CD14-positive monocyte (primary cell): ENCODE results near the gene GPATCH2. TPM values are rescaled to one million over a fixed set of nuclear protein-coding genes. Genes with fewer than 3 reads are reported as not detected.

ENCODE experiments used
- DNase-seq, 3 donors: peaks; one replicate each; pipeline ENCODE4 v3.0.0-alpha.2; 2011 to 2022
- H2AFZ ChIP-seq: 2 replicates; pipeline ENCODE4 v1.6.0; 2012; ENCODE audit warnings: mild to moderate bottlenecking, low read depth, low read length, inconsistent platforms; ENCODE audit not compliant: insufficient read depth, poor library complexity, severe bottlenecking
- H3K27ac ChIP-seq, 2 donors: 1 replicate in 1 of 2; 2 replicates in 1 of 2; pipeline ENCODE4 v1.5.1; 2012 to 2013; ENCODE audit warnings: low read length in 2 of 2, control low read depth in 1 of 2, inconsistent platforms in 1 of 2, low read depth in 1 of 2, mild to moderate bottlenecking in 1 of 2
- H3K27me3 ChIP-seq, 2 donors: one replicate each; pipeline versions ENCODE4 v1.6.0 to v1.6.1; 2011 to 2013; ENCODE audit warnings: low read length in 2 of 2; ENCODE audit not compliant: control insufficient read depth in 2 of 2, insufficient read depth in 2 of 2
- H3K36me3 ChIP-seq, 2 donors: replicated peaks in 1 of 2; 1 replicate in 1 of 2; 2 replicates in 1 of 2; pipeline versions ENCODE4 v1.5.1 to v1.6.1; 2012 to 2013; ENCODE audit warnings: low read length in 2 of 2, control low read depth in 1 of 2, inconsistent platforms in 1 of 2, mild to moderate bottlenecking in 1 of 2; ENCODE audit not compliant: insufficient read depth in 2 of 2, control insufficient read depth in 1 of 2
- H3K4me1 ChIP-seq, 2 donors: 1 replicate in 1 of 2; 2 replicates in 1 of 2; pipeline versions ENCODE4 v1.5.1 to v1.6.1; 2012 to 2013; ENCODE audit warnings: low read length in 2 of 2, control low read depth in 1 of 2, inconsistent platforms in 1 of 2, mild to moderate bottlenecking in 1 of 2, moderate library complexity in 1 of 2; ENCODE audit not compliant: insufficient read depth in 2 of 2, control insufficient read depth in 1 of 2
- H3K4me2 ChIP-seq: replicated peaks from 2 replicates; pipeline ENCODE3; 2012; ENCODE audit warnings: low read length, moderate library complexity, mild to moderate bottlenecking; ENCODE audit not compliant: poor library complexity, severe bottlenecking; ENCODE audit errors: extremely low read depth
- H3K4me3 ChIP-seq, 3 experiments: fragments of 200-600 bp in 1 of 3; sonication (generic) in 1 of 3; replicated peaks in 1 of 3; 1 replicate in 2 of 3; 2 replicates in 1 of 3; pipeline ENCODE4 v1.5.1; 2011 to 2013; ENCODE audit warnings: low read length in 3 of 3, mild to moderate bottlenecking in 3 of 3, control low read depth in 2 of 3, low read depth in 2 of 3, inconsistent platforms in 1 of 3, moderate library complexity in 1 of 3
- H3K79me2 ChIP-seq: 2 replicates; pipeline ENCODE4 v1.6.0; 2012; ENCODE audit warnings: mild to moderate bottlenecking, control low read depth, inconsistent platforms, low read length, moderate library complexity; ENCODE audit not compliant: insufficient read depth
- H3K9ac ChIP-seq: 2 replicates; pipeline ENCODE4 v1.6.0; 2017; ENCODE audit warnings: low read length, mild to moderate bottlenecking; ENCODE audit not compliant: insufficient read depth, poor library complexity, severe bottlenecking
- H3K9me3 ChIP-seq, 2 donors: replicated peaks in 1 of 2; 1 replicate in 1 of 2; 2 replicates in 1 of 2; pipeline versions ENCODE4 v1.5.1 to v1.6.1; 2012 to 2013; ENCODE audit warnings: low read length in 2 of 2, control low read depth in 1 of 2; ENCODE audit not compliant: control insufficient read depth in 1 of 2, insufficient read depth in 1 of 2
- H4K20me1 ChIP-seq: 2 replicates; pipeline ENCODE4 v1.6.0; 2012; ENCODE audit warnings: mild to moderate bottlenecking, low read length, control low read depth, moderate library complexity; ENCODE audit not compliant: insufficient read depth
- H3K27ac Mint-ChIP-seq, 7 donors: one replicate each; pipeline ENCODE4 v1.8.0; 2020; ENCODE audit warnings: mild to moderate bottlenecking in 7 of 7, mixed read lengths in 7 of 7, moderate library complexity in 6 of 7, inconsistent platforms in 2 of 7
- H3K27me3 Mint-ChIP-seq, 3 donors: one replicate each; pipeline ENCODE4 v1.8.0; 2021 to 2022; ENCODE audit warnings: low read depth in 3 of 3, mild to moderate bottlenecking in 3 of 3, mixed read lengths in 3 of 3, moderate library complexity in 3 of 3, inconsistent platforms in 1 of 3
- H3K36me3 Mint-ChIP-seq, 2 donors: one replicate each; pipeline ENCODE4 v1.8.0; 2020; ENCODE audit warnings: mixed read lengths in 2 of 2, inconsistent platforms in 1 of 2, mild to moderate bottlenecking in 1 of 2
- H3K4me1 Mint-ChIP-seq: one replicate; pipeline ENCODE4 v1.8.0; 2020; ENCODE audit warnings: mild to moderate bottlenecking, mixed read lengths
- H3K4me3 Mint-ChIP-seq, 2 donors: one replicate each; pipeline ENCODE4 v1.8.0; 2020; ENCODE audit warnings: mild to moderate bottlenecking in 2 of 2, mixed read lengths in 2 of 2, moderate library complexity in 1 of 2
- H3K9me3 Mint-ChIP-seq, 7 donors: one replicate each; pipeline ENCODE4 v1.8.0; 2020 to 2022; ENCODE audit warnings: mixed read lengths in 7 of 7, mild to moderate bottlenecking in 6 of 7, moderate library complexity in 6 of 7, inconsistent platforms in 2 of 7
- WGBS: methylation state at CpG from one replicate; pipeline ENCODE4 v1.1.5; 2013; ENCODE audit warnings: missing lambda C conversion rate; ENCODE audit not compliant: insufficient coverage; 5-methylcytosine and 5-hydroxymethylcytosine counted together
- intact Hi-C, 2 donors: fragments of 100-400 bp; cut with micrococcal nuclease; formaldehyde crosslinking; loops; one replicate each; pipeline versions ENCODE4 v1.15.0 to v1.15.1; 2023
- polyA plus RNA-seq, 3 donors: library from polyadenylated mRNA; depleted of rRNA in 1 of 3; unstranded in 2 of 3; stranded (reverse) in 1 of 3; fragments of 300-500 nt in 2 of 3; fragments of >200 nt in 1 of 3; fragmentation: Illumina TruSeq in 2 of 3; gene quantifications; 1 replicate in 2 of 3; 2 replicates in 1 of 3; pipeline ENCODE4 v1.2.3, GENCODE V29; 2012 to 2021
- TF ChIP-seq, protein P1 (sequence below): fragments of 200-600 bp; IDR thresholded peaks from one replicate; pipeline ENCODE4 v1.8.0; 2022; ENCODE audit warnings: antibody characterized with exemption, mild to moderate bottlenecking

The GPATCH2 gene
- polyA plus RNA-seq, 3 donors = 1.8 to 3.4 (median 1.9) TPM

DNA sequence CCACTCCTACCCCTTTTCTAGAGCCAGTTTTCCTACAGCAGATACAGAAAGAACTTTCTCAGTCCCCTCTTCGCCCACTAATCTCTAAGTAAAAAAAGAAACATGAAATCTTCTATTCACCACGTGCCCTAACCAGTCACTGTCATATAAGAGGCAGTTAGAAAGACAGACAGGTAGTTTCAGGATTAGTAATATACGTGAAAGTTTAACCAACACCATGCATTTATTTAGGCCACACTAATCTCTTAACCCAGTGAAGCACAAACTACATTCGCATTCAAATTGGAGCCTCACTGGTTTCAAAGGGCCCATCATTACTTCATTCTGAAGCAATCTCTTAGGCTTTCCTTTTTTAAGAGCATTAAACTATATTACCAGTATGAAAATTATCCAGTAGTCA lies 10.1 kb downstream of the GPATCH2 start:
- TF ChIP-seq, protein P1, sequence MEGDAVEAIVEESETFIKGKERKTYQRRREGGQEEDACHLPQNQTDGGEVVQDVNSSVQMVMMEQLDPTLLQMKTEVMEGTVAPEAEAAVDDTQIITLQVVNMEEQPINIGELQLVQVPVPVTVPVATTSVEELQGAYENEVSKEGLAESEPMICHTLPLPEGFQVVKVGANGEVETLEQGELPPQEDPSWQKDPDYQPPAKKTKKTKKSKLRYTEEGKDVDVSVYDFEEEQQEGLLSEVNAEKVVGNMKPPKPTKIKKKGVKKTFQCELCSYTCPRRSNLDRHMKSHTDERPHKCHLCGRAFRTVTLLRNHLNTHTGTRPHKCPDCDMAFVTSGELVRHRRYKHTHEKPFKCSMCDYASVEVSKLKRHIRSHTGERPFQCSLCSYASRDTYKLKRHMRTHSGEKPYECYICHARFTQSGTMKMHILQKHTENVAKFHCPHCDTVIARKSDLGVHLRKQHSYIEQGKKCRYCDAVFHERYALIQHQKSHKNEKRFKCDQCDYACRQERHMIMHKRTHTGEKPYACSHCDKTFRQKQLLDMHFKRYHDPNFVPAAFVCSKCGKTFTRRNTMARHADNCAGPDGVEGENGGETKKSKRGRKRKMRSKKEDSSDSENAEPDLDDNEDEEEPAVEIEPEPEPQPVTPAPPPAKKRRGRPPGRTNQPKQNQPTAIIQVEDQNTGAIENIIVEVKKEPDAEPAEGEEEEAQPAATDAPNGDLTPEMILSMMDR = no peak
- H3K9me3 ChIP-seq = no peaks in the 10 kb centered on the region
- peaks cover 7 to 17% of the 10 kb centered on the region in 2 donors for H3K36me3 ChIP-seq
- no peak overlapping the region for H3K4me2 ChIP-seq
- no peak overlapping the region for H3K4me3 ChIP-seq
- Mint-ChIP-seq H3K9me3 (no peaks in the 10 kb centered on the region), H3K36me3 (peaks cover 24 to 33% of the 10 kb centered on the region in 2 donors), H3K27me3 (no peaks in the 10 kb centered on the region), H3K4me3 (no peak overlapping the region), H3K27ac (no peak overlapping the region), H3K4me1 (peaks cover 8% of the 10 kb centered on the region)
- no peak overlapping the region for H3K27ac ChIP-seq
- H2AFZ ChIP-seq = no peak overlapping the region
- intact Hi-C loops = no loop called here
- no peak overlapping the region for H3K9ac ChIP-seq
- no peak for DNase-seq
- peaks cover 9% of the 10 kb centered on the region for H3K79me2 ChIP-seq
- WGBS = no CpG with 5 or more reads among the region's 4 CpGs
- peaks cover 0 to 7% of the 10 kb centered on the region in 2 donors for H3K4me1 ChIP-seq
- H3K27me3 ChIP-seq = no peaks in the 10 kb centered on the region
- peaks cover 13% of the 10 kb centered on the region for H4K20me1 ChIP-seq

DNA sequence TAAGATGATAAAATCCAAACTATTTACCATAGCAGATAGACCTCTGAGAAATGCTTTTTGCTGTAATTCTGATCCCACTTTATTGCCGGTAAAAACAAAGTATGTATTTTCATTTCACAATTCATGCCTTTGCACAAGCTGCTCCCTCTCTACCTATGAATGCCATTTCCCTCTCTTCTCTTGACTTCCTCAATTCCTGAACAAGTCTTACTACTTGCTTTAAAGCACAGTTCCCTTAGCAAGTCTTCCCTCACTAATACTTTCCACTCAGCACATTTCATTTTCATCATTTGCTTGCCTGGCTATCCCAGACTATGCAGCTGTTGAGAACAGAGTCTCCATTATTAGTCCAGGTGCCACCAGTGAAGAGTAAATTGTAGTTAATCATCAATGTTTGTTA lies 13.8 kb downstream of the GPATCH2 start:
- peaks cover 8% of the 10 kb centered on the region for H3K4me1 Mint-ChIP-seq
- no peak overlapping the region for H3K9ac ChIP-seq
- peaks cover 6% of the 10 kb centered on the region for H4K20me1 ChIP-seq
- no peaks in the 10 kb centered on the region for H3K9me3 ChIP-seq
- peak overlapping the region in 1 of 2 donors; percentile 37 for H3K27ac ChIP-seq
- no peak overlapping the region for H2AFZ ChIP-seq
- no peak overlapping the region for H3K4me3 ChIP-seq
- intact Hi-C loops = no loop called here
- no peak overlapping the region for H3K4me2 ChIP-seq
- WGBS = 0% methylated on average over 1 of the region's 1 CpG
- H3K36me3 Mint-ChIP-seq = peaks cover 28 to 35% of the 10 kb centered on the region in 2 donors
- peak overlapping the region in 3 of 7 donors; percentile 7 to 38 (median 25) for H3K27ac Mint-ChIP-seq
- H3K79me2 ChIP-seq = no peaks in the 10 kb centered on the region
- H3K4me3 Mint-ChIP-seq = no peak overlapping the region
- no peaks in the 10 kb centered on the region for H3K27me3 Mint-ChIP-seq
- no peaks in the 10 kb centered on the region for H3K9me3 Mint-ChIP-seq
- no peaks in the 10 kb centered on the region for H3K27me3 ChIP-seq
- peaks cover 0 to 7% of the 10 kb centered on the region in 2 donors for H3K4me1 ChIP-seq
- DNase-seq = peak; percentile 1 to 8 (median 4)
- TF ChIP-seq, protein P1 = no peak
- H3K36me3 ChIP-seq = peaks cover 10 to 20% of the 10 kb centered on the region in 2 donors
